Measurements from ENCODE around the gene SIPA1L3.

SIPA1L3 gene

GRCh38 chr19:37969695-37970094 is 62.7 kb downstream of the SIPA1L3 start:
- Histone ChIP-seq H3K27me3 (ENCODE audit: insufficient read depth, low read length, poor library complexity) (no peaks in the 10 kb centered on the region), H2BK5ac (ENCODE audit: low read length) (no peak overlapping the region), H3K79me2 (ENCODE audit: control insufficient read depth, insufficient read depth, low read length) (no peaks in the 10 kb centered on the region), H3K56ac (ENCODE audit: low read length) (no peak overlapping the region), H4K8ac (ENCODE audit: low read depth, low read length) (no peak overlapping the region), H3K9ac (ENCODE audit: low read length) (no peak overlapping the region), H4K5ac (ENCODE audit: low read length) (no peak overlapping the region), H2AK5ac (ENCODE audit: low read length) (no peak overlapping the region), H3K4me3 (ENCODE audit: low read length) (no peak overlapping the region), H3K79me1 (ENCODE audit: low read length) (peaks cover 7% of the 10 kb centered on the region), H3K23ac (ENCODE audit: low read length) (no peak overlapping the region), H3K4ac (ENCODE audit: low read depth, low read length) (no peak overlapping the region), H2BK15ac (replicated peaks; ENCODE audit: low read depth) (no peak overlapping the region), H3K18ac (ENCODE audit: low read length) (no peak overlapping the region), H3K4me2 (ENCODE audit: low read length) (no peak overlapping the region), H3K4me1 (ENCODE audit: control insufficient read depth, low read depth, low read length) (no peaks in the 10 kb centered on the region), H3K36me3 (ENCODE audit: control insufficient read depth, insufficient read depth, low read length) (no peaks in the 10 kb centered on the region), H3K27ac (ENCODE audit: low read depth, low read length) (no peak overlapping the region), H2BK120ac (ENCODE audit: low read depth, low read length) (no peak overlapping the region)
- no peak for DNase-seq
- WGBS (ENCODE audit: extremely low coverage, insufficient coverage, low lambda C conversion rate), result no CpG with 5 or more reads among the region's 5 CpGs

- no peak overlapping the region for H3K4me2 ChIP-seq (ENCODE audit: low read length)
- WGBS (ENCODE audit: extremely low coverage, insufficient coverage, low lambda C conversion rate), result no CpG with 5 or more reads among the region's 4 CpGs
- no peak overlapping the region for H3K56ac ChIP-seq (ENCODE audit: low read length)
- no peak overlapping the region for H2AK5ac ChIP-seq (ENCODE audit: low read length)
- no peaks in the 10 kb centered on the region for H3K36me3 ChIP-seq (ENCODE audit: control insufficient read depth, insufficient read depth, low read length)
- H3K27me3 ChIP-seq (ENCODE audit: insufficient read depth, low read length, poor library complexity), result no peaks in the 10 kb centered on the region
- H3K23ac ChIP-seq (ENCODE audit: low read length), result no peak overlapping the region
- no peak overlapping the region for H4K5ac ChIP-seq (ENCODE audit: low read length)
- no peaks in the 10 kb centered on the region for H3K79me2 ChIP-seq (ENCODE audit: control insufficient read depth, insufficient read depth, low read length)
- H3K9ac ChIP-seq (ENCODE audit: low read length), result no peak overlapping the region
- H2BK15ac ChIP-seq (replicated peaks; ENCODE audit: low read depth), result no peak overlapping the region
- no peak for DNase-seq
- no peak overlapping the region for H2BK5ac ChIP-seq (ENCODE audit: low read length)
- H3K79me1 ChIP-seq (ENCODE audit: low read length), result peaks cover 8% of the 10 kb centered on the region
- H3K4me3 ChIP-seq (ENCODE audit: low read length), result no peak overlapping the region
- no peak overlapping the region for H3K4ac ChIP-seq (ENCODE audit: low read depth, low read length)
- no peak overlapping the region for H2BK120ac ChIP-seq (ENCODE audit: low read depth, low read length)
- no peaks in the 10 kb centered on the region for H3K4me1 ChIP-seq (ENCODE audit: control insufficient read depth, low read depth, low read length)
- H3K18ac ChIP-seq (ENCODE audit: low read length), result no peak overlapping the region
- H3K27ac ChIP-seq (ENCODE audit: low read depth, low read length), result no peak overlapping the region
- no peak overlapping the region for H4K8ac ChIP-seq (ENCODE audit: low read depth, low read length)
Observed at GRCh38 chr19:37970699-37971098, 63.7 kb downstream of the SIPA1L3 start.

- H3K18ac ChIP-seq (ENCODE audit: low read length), result no peak overlapping the region
- no peak overlapping the region for H3K4ac ChIP-seq (ENCODE audit: low read depth, low read length)
- no peaks in the 10 kb centered on the region for H3K79me2 ChIP-seq (ENCODE audit: control insufficient read depth, insufficient read depth, low read length)
- H3K27ac ChIP-seq (ENCODE audit: low read depth, low read length), result no peak overlapping the region
- H3K36me3 ChIP-seq (ENCODE audit: control insufficient read depth, insufficient read depth, low read length), result no peaks in the 10 kb centered on the region
- no peak overlapping the region for H3K4me3 ChIP-seq (ENCODE audit: low read length)
- no peak overlapping the region for H2BK15ac ChIP-seq (replicated peaks; ENCODE audit: low read depth)
- H4K5ac ChIP-seq (ENCODE audit: low read length), result no peak overlapping the region
- no peak overlapping the region for H3K9ac ChIP-seq (ENCODE audit: low read length)
- no CpG with 5 or more reads among the region's 3 CpGs for WGBS (ENCODE audit: extremely low coverage, insufficient coverage, low lambda C conversion rate)
- H2AK5ac ChIP-seq (ENCODE audit: low read length), result no peak overlapping the region
- no peak overlapping the region for H2BK120ac ChIP-seq (ENCODE audit: low read depth, low read length)
- no peak overlapping the region for H3K56ac ChIP-seq (ENCODE audit: low read length)
- H4K8ac ChIP-seq (ENCODE audit: low read depth, low read length), result no peak overlapping the region
- H3K23ac ChIP-seq (ENCODE audit: low read length), result no peak overlapping the region
- H3K27me3 ChIP-seq (ENCODE audit: insufficient read depth, low read length, poor library complexity), result no peaks in the 10 kb centered on the region
- H3K79me1 ChIP-seq (ENCODE audit: low read length), result peaks cover 1% of the 10 kb centered on the region
- H2BK5ac ChIP-seq (ENCODE audit: low read length), result no peak overlapping the region
- no peak for DNase-seq
- H3K4me2 ChIP-seq (ENCODE audit: low read length), result no peak overlapping the region
- no peaks in the 10 kb centered on the region for H3K4me1 ChIP-seq (ENCODE audit: control insufficient read depth, low read depth, low read length)
Observed at GRCh38 chr19:37972803-37973202, 65.8 kb downstream of the SIPA1L3 start.

GRCh38 chr19:37973666-37974065 is 66.7 kb downstream of the SIPA1L3 start:
- H3K18ac ChIP-seq (ENCODE audit: low read length), result no peak overlapping the region
- no peaks in the 10 kb centered on the region for H3K27me3 ChIP-seq (ENCODE audit: insufficient read depth, low read length, poor library complexity)
- H3K4ac ChIP-seq (ENCODE audit: low read depth, low read length), result no peak overlapping the region
- no CpG with 5 or more reads among the region's 2 CpGs for WGBS (ENCODE audit: extremely low coverage, insufficient coverage, low lambda C conversion rate)
- peaks cover 1% of the 10 kb centered on the region for H3K79me1 ChIP-seq (ENCODE audit: low read length)
- no peak overlapping the region for H3K4me2 ChIP-seq (ENCODE audit: low read length)
- no peak overlapping the region for H2BK5ac ChIP-seq (ENCODE audit: low read length)
- H2AK5ac ChIP-seq (ENCODE audit: low read length), result no peak overlapping the region
- no peaks in the 10 kb centered on the region for H3K4me1 ChIP-seq (ENCODE audit: control insufficient read depth, low read depth, low read length)
- H2BK15ac ChIP-seq (replicated peaks; ENCODE audit: low read depth), result no peak overlapping the region
- no peak overlapping the region for H2BK120ac ChIP-seq (ENCODE audit: low read depth, low read length)
- no peak overlapping the region for H4K5ac ChIP-seq (ENCODE audit: low read length)
- DNase-seq, result no peak
- no peak overlapping the region for H4K8ac ChIP-seq (ENCODE audit: low read depth, low read length)
- no peak overlapping the region for H3K4me3 ChIP-seq (ENCODE audit: low read length)
- no peak overlapping the region for H3K23ac ChIP-seq (ENCODE audit: low read length)
- H3K56ac ChIP-seq (ENCODE audit: low read length), result no peak overlapping the region
- H3K36me3 ChIP-seq (ENCODE audit: control insufficient read depth, insufficient read depth, low read length), result no peaks in the 10 kb centered on the region
- no peak overlapping the region for H3K27ac ChIP-seq (ENCODE audit: low read depth, low read length)
- H3K79me2 ChIP-seq (ENCODE audit: control insufficient read depth, insufficient read depth, low read length), result no peaks in the 10 kb centered on the region
- no peak overlapping the region for H3K9ac ChIP-seq (ENCODE audit: low read length)

GRCh38 chr19:37975071-37975470 is 68.1 kb downstream of the SIPA1L3 start:
- Histone ChIP-seq H3K4me2 (ENCODE audit: low read length) (no peak overlapping the region), H2BK5ac (ENCODE audit: low read length) (no peak overlapping the region), H3K36me3 (ENCODE audit: control insufficient read depth, insufficient read depth, low read length) (no peaks in the 10 kb centered on the region), H2BK120ac (ENCODE audit: low read depth, low read length) (no peak overlapping the region), H3K9ac (ENCODE audit: low read length) (no peak overlapping the region), H3K79me1 (ENCODE audit: low read length) (peaks cover 4% of the 10 kb centered on the region), H4K8ac (ENCODE audit: low read depth, low read length) (no peak overlapping the region), H3K18ac (ENCODE audit: low read length) (no peak overlapping the region), H2AK5ac (ENCODE audit: low read length) (no peak overlapping the region), H3K4me1 (ENCODE audit: control insufficient read depth, low read depth, low read length) (no peaks in the 10 kb centered on the region), H4K5ac (ENCODE audit: low read length) (no peak overlapping the region), H3K4me3 (ENCODE audit: low read length) (no peak overlapping the region), H3K56ac (ENCODE audit: low read length) (no peak overlapping the region), H3K23ac (ENCODE audit: low read length) (no peak overlapping the region), H3K27me3 (ENCODE audit: insufficient read depth, low read length, poor library complexity) (no peaks in the 10 kb centered on the region), H3K27ac (ENCODE audit: low read depth, low read length) (no peak overlapping the region), H3K4ac (ENCODE audit: low read depth, low read length) (no peak overlapping the region), H2BK15ac (replicated peaks; ENCODE audit: low read depth) (no peak overlapping the region), H3K79me2 (ENCODE audit: control insufficient read depth, insufficient read depth, low read length) (no peaks in the 10 kb centered on the region)
- no CpG with 5 or more reads among the region's 13 CpGs for WGBS (ENCODE audit: extremely low coverage, insufficient coverage, low lambda C conversion rate)
- DNase-seq, result no peak

Data from mesendoderm (in vitro differentiated cells).